ENCODE results near the gene SSBP1. TPM values are rescaled to one million over a fixed set of nuclear protein-coding genes. Genes with fewer than 3 reads are reported as not detected.
"Not testable (repeated sequence)": the region's sequence is repeated elsewhere in the genome, so short reads cannot be mapped to it uniquely, and the experiment has no call there.

The SSBP1 gene
- polyA plus RNA-seq (2012; ENCODE audit: insufficient read depth, insufficient read length) = 445 TPM

- H3K4me3 ChIP-seq (ENCODE audit: low read length) = peak within 1 kb of the TSS; percentile 78
- peak; percentile 98 for DNase-seq (ENCODE audit: low read depth, low spot score)
Measured at GRCh38 chr7:141737836-141738591, at the start of gene SSBP1. Gene SSBP1 (plus strand): TSS chr7:141738358. CDS start chr7:141739167, 809 bp downstream.

GRCh38 chr7:141689072-141689825, 48.9 kb upstream of the SSBP1 start:
- DNase-seq (ENCODE audit: low read depth, low spot score) = not testable (repeated sequence)

GRCh38 chr7:141691540-141691939, 46.6 kb upstream of the SSBP1 start:
- no peak overlapping the region for H3K4me3 ChIP-seq (ENCODE audit: low read length)

More at GRCh38 chr7:141689072-141689825, 48.9 kb upstream of the SSBP1 start:
- not testable (repeated sequence) for H3K4me3 ChIP-seq (ENCODE audit: low read length)

GRCh38 chr7:141691961-141692360, 46.2 kb upstream of the SSBP1 start:
- no peak overlapping the region for H3K4me3 ChIP-seq (ENCODE audit: low read length)
- no peak for DNase-seq (ENCODE audit: low read depth, low spot score)

More at GRCh38 chr7:141691540-141691939, 46.6 kb upstream of the SSBP1 start:
- DNase-seq (ENCODE audit: low read depth, low spot score) = no peak

- no peak for DNase-seq (ENCODE audit: low read depth, low spot score)
- H3K4me3 ChIP-seq (ENCODE audit: low read length) = no peak overlapping the region
Measured at GRCh38 chr7:141693082-141693481, 45.1 kb upstream of the SSBP1 start.

- DNase-seq (ENCODE audit: low read depth, low spot score) = no peak
- no peak overlapping the region for H3K4me3 ChIP-seq (ENCODE audit: low read length)
Measured at GRCh38 chr7:141695803-141696289, 42.3 kb upstream of the SSBP1 start.

- no peak for DNase-seq (ENCODE audit: low read depth, low spot score)
Measured at GRCh38 chr7:141696348-141696747, 41.8 kb upstream of the SSBP1 start.

GRCh38 chr7:141697211-141697871, 40.8 kb upstream of the SSBP1 start:
- H3K4me3 ChIP-seq (ENCODE audit: low read length) = no peak overlapping the region
- DNase-seq (ENCODE audit: low read depth, low spot score) = no peak

More at GRCh38 chr7:141696348-141696747, 41.8 kb upstream of the SSBP1 start:
- no peak overlapping the region for H3K4me3 ChIP-seq (ENCODE audit: low read length)

GRCh38 chr7:141698247-141699015, 39.7 kb upstream of the SSBP1 start:
- no peak for DNase-seq (ENCODE audit: low read depth, low spot score)
- no peak overlapping the region for H3K4me3 ChIP-seq (ENCODE audit: low read length)

GRCh38 chr7:141699860-141700259, 38.3 kb upstream of the SSBP1 start:
- DNase-seq (ENCODE audit: low read depth, low spot score) = no peak
- H3K4me3 ChIP-seq (ENCODE audit: low read length) = no peak overlapping the region

GRCh38 chr7:141700296-141700847, 37.8 kb upstream of the SSBP1 start:
- no peak overlapping the region for H3K4me3 ChIP-seq (ENCODE audit: low read length)
- no peak for DNase-seq (ENCODE audit: low read depth, low spot score)

GRCh38 chr7:141700848-141701371, 37.2 kb upstream of the SSBP1 start:
- peak overlapping the region; percentile 55 for H3K4me3 ChIP-seq (ENCODE audit: low read length)
- DNase-seq (ENCODE audit: low read depth, low spot score) = no peak

- peak overlapping the region; percentile 55 for H3K4me3 ChIP-seq (ENCODE audit: low read length)
- peak; percentile 54 for DNase-seq (ENCODE audit: low read depth, low spot score)
Measured at GRCh38 chr7:141701489-141702046, 36.6 kb upstream of the SSBP1 start.

- peak within 1 kb of the TSS; percentile 55 for H3K4me3 ChIP-seq (ENCODE audit: low read length)
- no peak for DNase-seq (ENCODE audit: low read depth, low spot score)
Measured at GRCh38 chr7:141702047-141702567, 36.1 kb upstream of the SSBP1 start, which contains the start of gene DENND11. Gene DENND11 (minus strand): TSS chr7:141702166. CDS start chr7:141702153, 13 bp downstream.

GRCh38 chr7:141702892-141703291, 35.3 kb upstream of the SSBP1 start:
- no peak for DNase-seq (ENCODE audit: low read depth, low spot score)
- H3K4me3 ChIP-seq (ENCODE audit: low read length) = no peak overlapping the region

GRCh38 chr7:141704112-141704511, 34.0 kb upstream of the SSBP1 start:
- no peak for DNase-seq (ENCODE audit: low read depth, low spot score)
- H3K4me3 ChIP-seq (ENCODE audit: low read length) = no peak overlapping the region

GRCh38 chr7:141704741-141705140, 33.4 kb upstream of the SSBP1 start:
- DNase-seq (ENCODE audit: low read depth, low spot score) = no peak

More at GRCh38 chr7:141704741-141705140, 33.4 kb upstream of the SSBP1 start:
- H3K4me3 ChIP-seq (ENCODE audit: low read length) = no peak overlapping the region
